SU-DHL-6 (cell line): ENCODE data around the gene BRSK1.

ENCODE experiments used
- CTCF ChIP-seq: fragments of 200-600 bp; sonication (generic); IDR thresholded peaks from one replicate; pipeline ENCODE4 v1.5.1; 2017; ENCODE audit warnings: antibody characterized with exemption, mild to moderate bottlenecking, low read length, moderate library complexity; ENCODE audit not compliant: insufficient read depth, poor library complexity, severe bottlenecking
- EZH2phosphoT487 ChIP-seq: fragments of 200-600 bp; sonication (generic), shearing (Covaris generic); conservative IDR thresholded peaks from 2 replicates; pipeline ENCODE4 v1.6.1; 2018; ENCODE audit warnings: mild to moderate bottlenecking, antibody characterized with exemption, low read length, moderate library complexity, mixed read lengths

GRCh38 chr19:55253842-55254624 is 29.8 kb upstream of the BRSK1 start:
- TF ChIP-seq CTCF (no peak), EZH2phosphoT487 (no peak)
